Measurements from ENCODE around the gene NOCT. TPM values are rescaled to one million over a fixed set of nuclear protein-coding genes. Genes with fewer than 3 reads are reported as not detected.
A peak's percentile ranks its signal among the peaks of the same experiment; 100 is the strongest.

Gene NOCT
- total and polyA plus RNA-seq, 10 donors = 0.37 to 12.4 (median 4.1) TPM

GRCh38 chr4:139048026-139048425 is 32.4 kb downstream of the NOCT start:
- TF ChIP-seq CTCF (IDR thresholded peaks at IDR 0.05 in 8 of 11, conservative IDR thresholded peaks at IDR 0.05 in 3 of 11) (no peak), POLR2A (IDR thresholded peaks at IDR 0.05) (no peak), POLR2AphosphoS5 (IDR thresholded peaks at IDR 0.05) (no peak)
- no peaks in the 10 kb centered on the region for H3K27me3 ChIP-seq (replicated peaks in 1 of 7)
- WGBS, 5 donors = 82 to 95% (median 92%) methylated on average over 3 of the region's 3 CpGs

GRCh38 chr4:139050446-139050845 is 34.9 kb downstream of the NOCT start:
- Histone ChIP-seq H3K27me3 (replicated peaks in 1 of 7) (no peaks in the 10 kb centered on the region), H3K4me3 (no peak overlapping the region), H3K27ac (peak overlapping the region in 5 of 8 donors; percentile 2 to 53 (median 43)), H3K36me3 (peaks cover 0 to 100% (median 26%) of the 10 kb centered on the region in 6 donors), H3K4me1 (peaks cover 0 to 22% (median 3%) of the 10 kb centered on the region in 6 donors), H3K9me3 (no peaks in the 10 kb centered on the region)
- TF ChIP-seq CTCF (IDR thresholded peaks at IDR 0.05 in 8 of 11, conservative IDR thresholded peaks at IDR 0.05 in 3 of 11) (no peak), POLR2AphosphoS5 (IDR thresholded peaks at IDR 0.05) (no peak), POLR2A (IDR thresholded peaks at IDR 0.05) (no peak)
- WGBS, 5 donors = 70 to 86% (median 76%) methylated on average over 2 of the region's 2 CpGs
- no peak for DNase-seq
- intact Hi-C loops (cut with DNase I; ENCODE audit: low total_unique reads) = no loop called here

More at GRCh38 chr4:139048026-139048425, 32.4 kb downstream of the NOCT start:
- Histone ChIP-seq H3K27ac (no peak overlapping the region), H3K9me3 (no peaks in the 10 kb centered on the region), H3K36me3 (peaks cover 0 to 96% (median 25%) of the 10 kb centered on the region in 6 donors), H3K4me1 (peaks cover 0 to 16% (median 6%) of the 10 kb centered on the region in 6 donors), H3K4me3 (no peak overlapping the region)
- intact Hi-C loops (cut with DNase I; ENCODE audit: low total_unique reads) = no loop called here
- no peak for DNase-seq

GRCh38 chr4:139053909-139054308 is 38.3 kb downstream of the NOCT start:
- Histone ChIP-seq H3K27ac (no peak overlapping the region), H3K4me1 (peaks cover 0 to 40% (median 7%) of the 10 kb centered on the region in 6 donors), H3K4me3 (no peak overlapping the region), H3K36me3 (peaks cover 0 to 100% (median 42%) of the 10 kb centered on the region in 6 donors), H3K27me3 (replicated peaks in 1 of 7) (no peaks in the 10 kb centered on the region), H3K9me3 (no peaks in the 10 kb centered on the region)
- 81 to 94% (median 91%) methylated on average over 1 of the region's 1 CpG for WGBS, 5 donors
- intact Hi-C loops (cut with DNase I; ENCODE audit: low total_unique reads) = no loop called here
- no peak for DNase-seq
- no peak for TF ChIP-seq POLR2AphosphoS5 (IDR thresholded peaks at IDR 0.05)
- no peak for TF ChIP-seq POLR2A (IDR thresholded peaks at IDR 0.05)
- no peak for TF ChIP-seq CTCF (IDR thresholded peaks at IDR 0.05 in 8 of 11, conservative IDR thresholded peaks at IDR 0.05 in 3 of 11)

- Histone ChIP-seq H3K4me1 (peaks cover 0 to 36% (median 8%) of the 10 kb centered on the region in 6 donors), H3K9me3 (no peaks in the 10 kb centered on the region), H3K27ac (no peak overlapping the region), H3K4me3 (no peak overlapping the region), H3K27me3 (replicated peaks in 1 of 7) (no peaks in the 10 kb centered on the region), H3K36me3 (peaks cover 0 to 100% (median 51%) of the 10 kb centered on the region in 6 donors)
- no peak for TF ChIP-seq POLR2AphosphoS5 (IDR thresholded peaks at IDR 0.05)
- TF ChIP-seq POLR2A (IDR thresholded peaks at IDR 0.05) = no peak
- TF ChIP-seq CTCF (IDR thresholded peaks at IDR 0.05 in 8 of 11, conservative IDR thresholded peaks at IDR 0.05 in 3 of 11) = no peak
- 73 to 81% (median 79%) methylated on average over 1 of the region's 1 CpG for whole genome bisulfite sequencing, 5 donors
- DNase-seq = no peak
- intact Hi-C loops (cut with DNase I; ENCODE audit: low total_unique reads) = no loop called here
Measured at GRCh38 chr4:139054791-139055505, 39.4 kb downstream of the NOCT start.

Data from spleen (tissue), 11 donors.